ENCODE results near the gene IKZF3.

Gene IKZF3

GRCh38 chr17:39709998-39710964 lies 153.8 kb downstream of the IKZF3 start:
- no peak for DNase-seq

GRCh38 chr17:39709319-39709997 lies 154.7 kb downstream of the IKZF3 start:
- no peak for DNase-seq
